Keratinocyte (primary cell): Measurements from ENCODE around the gene RPRD1B. TPM values are rescaled to one million over a fixed set of nuclear protein-coding genes. Genes with fewer than 3 reads are reported as not detected.

Experiments
- DNase-seq: peaks from one replicate; pipeline ENCODE4 v3.0.0-alpha.2; 2011; ENCODE audit warnings: low read depth, missing footprints, low spot score
- FAIRE-seq: peaks from 2 replicates; lab custom pipeline; 2011; peaks lifted over from hg19 to GRCh38; lab: Jason Lieb, UNC
- H2AFZ ChIP-seq: 2 replicates; pipeline ENCODE4 v1.6.0; 2012; ENCODE audit warnings: low read length, control low read depth, inconsistent platforms; ENCODE audit not compliant: control insufficient read depth
- H3K27ac ChIP-seq: 2 replicates; pipeline ENCODE4 v1.5.1; 2011; ENCODE audit warnings: low read length; ENCODE audit not compliant: control insufficient read depth, insufficient read depth
- H3K27me3 ChIP-seq: 3 replicates; pipeline ENCODE4 v1.6.0; 2011; ENCODE audit warnings: low read length; ENCODE audit not compliant: control insufficient read depth, insufficient read depth; ENCODE audit errors: extremely low read depth
- H3K36me3 ChIP-seq, 2 experiments: 2 replicates in 1 of 2; 3 replicates in 1 of 2; pipeline ENCODE4 v1.5.1; 2011; ENCODE audit warnings: low read length in 2 of 2, mild to moderate bottlenecking in 1 of 2; ENCODE audit not compliant: control insufficient read depth in 2 of 2, insufficient read depth in 2 of 2; ENCODE audit errors: extremely low read depth in 1 of 2
- H3K4me1 ChIP-seq: 3 replicates; pipeline ENCODE4 v1.5.1; 2011; ENCODE audit warnings: low read length; ENCODE audit not compliant: control insufficient read depth, insufficient read depth; ENCODE audit errors: extremely low read depth
- H3K4me2 ChIP-seq: 3 replicates; pipeline ENCODE4 v1.6.0; 2011; ENCODE audit warnings: low read depth, low read length; ENCODE audit not compliant: control insufficient read depth, insufficient read depth; ENCODE audit errors: extremely low read depth
- H3K4me3 ChIP-seq, 3 experiments: fragments of 200-600 bp in 1 of 3; sonication (generic) in 1 of 3; 2 replicates in 2 of 3; 3 replicates in 1 of 3; pipeline ENCODE4 v1.5.1; 2011 to 2016; ENCODE audit warnings: low read length in 3 of 3, mild to moderate bottlenecking in 3 of 3, control low read depth in 2 of 3, inconsistent platforms in 1 of 3, low read depth in 1 of 3, mixed read lengths in 1 of 3, mixed run types in 1 of 3, moderate library complexity in 1 of 3; ENCODE audit not compliant: control insufficient read depth in 2 of 3, insufficient read depth in 2 of 3; ENCODE audit errors: extremely low read depth in 1 of 3
- H3K79me2 ChIP-seq: 2 replicates; pipeline ENCODE4 v1.6.0; 2012; ENCODE audit warnings: low read length; ENCODE audit not compliant: control insufficient read depth, insufficient read depth
- H3K9ac ChIP-seq: 3 replicates; pipeline ENCODE4 v1.6.0; 2011; ENCODE audit warnings: low read length; ENCODE audit not compliant: control insufficient read depth, insufficient read depth; ENCODE audit errors: extremely low read depth
- H3K9me1 ChIP-seq: 3 replicates; pipeline ENCODE4 v1.6.0; 2011; ENCODE audit warnings: low read length; ENCODE audit not compliant: control insufficient read depth, insufficient read depth; ENCODE audit errors: extremely low read depth
- H3K9me3 ChIP-seq: 2 replicates; pipeline ENCODE4 v1.5.1; 2012; ENCODE audit warnings: low read depth, low read length; ENCODE audit not compliant: control insufficient read depth
- H4K20me1 ChIP-seq: 3 replicates; pipeline ENCODE4 v1.6.0; 2011; ENCODE audit warnings: low read length; ENCODE audit not compliant: control insufficient read depth, insufficient read depth; ENCODE audit errors: extremely low read depth
- EZH2 ChIP-seq: IDR thresholded peaks from one replicate; pipeline ENCODE4 v1.6.1; 2012; ENCODE audit warnings: inconsistent platforms, mild to moderate bottlenecking, low read length, moderate library complexity
- dilution Hi-C: fragments of 300-500 bp; cut with MboI; formaldehyde crosslinking; loops from one replicate; pipeline ENCODE4 v1.7.0; 2020; ENCODE audit warnings: low sequenced_read_pairs; ENCODE audit not compliant: extremely low pct_ligation_motif_present
- polyA plus RNA-seq, 5 experiments: library from polyadenylated mRNA; depleted of rRNA in 3 of 5; stranded (reverse) in 3 of 5; stranded (forward) in 1 of 5; unstranded in 1 of 5; fragments of >200 nt; gene quantifications; 1 replicate in 1 of 5; 2 replicates in 3 of 5; 3 replicates in 1 of 5; pipeline versions ENCODE4 v1.2.1 to v1.2.3, GENCODE V29; 2011 to 2012; ENCODE audit warnings: missing spikeins in 2 of 5, low read depth in 1 of 5, low replicate concordance in 1 of 5
- TF ChIP-seq, protein P1 (sequence below), 3 experiments: IDR thresholded peaks in 1 of 3; conservative IDR thresholded peaks in 1 of 3; optimal IDR thresholded peaks in 1 of 3; 2 replicates in 2 of 3; 3 replicates in 1 of 3; pipeline versions ENCODE3 to v1.5.1; 2011; ENCODE audit warnings: low read length in 3 of 3, mild to moderate bottlenecking in 3 of 3, moderate library complexity in 2 of 3, control low read depth in 1 of 3, inconsistent platforms in 1 of 3; ENCODE audit not compliant: insufficient read depth in 2 of 3; ENCODE audit errors: extremely low read depth in 1 of 3

RPRD1B gene
- polyA plus RNA-seq, 1 donor (not counting 4 experiments of a cell fraction or from before 2014, with no cell fraction given): 19.9 TPM

GRCh38 chr20:38046572-38046971, 13.0 kb downstream of the RPRD1B start:
- Histone ChIP-seq H4K20me1 (no peaks in the 10 kb centered on the region), H3K27ac (no peak overlapping the region), H3K36me3 (peaks cover 9 to 24% of the 10 kb centered on the region in 2 experiments), H3K27me3 (no peaks in the 10 kb centered on the region), H3K4me3 (no peak overlapping the region), H3K9me3 (no peaks in the 10 kb centered on the region), H3K9me1 (peaks cover 2% of the 10 kb centered on the region), H3K4me2 (no peak overlapping the region), H3K4me1 (peaks cover 33% of the 10 kb centered on the region), H3K79me2 (peaks cover 42% of the 10 kb centered on the region), H2AFZ (no peak overlapping the region), H3K9ac (no peak overlapping the region)
- dilution Hi-C loops: no loop called here
- no peak for TF ChIP-seq EZH2
- DNase-seq (no peak), FAIRE-seq (no peak)

DNA sequence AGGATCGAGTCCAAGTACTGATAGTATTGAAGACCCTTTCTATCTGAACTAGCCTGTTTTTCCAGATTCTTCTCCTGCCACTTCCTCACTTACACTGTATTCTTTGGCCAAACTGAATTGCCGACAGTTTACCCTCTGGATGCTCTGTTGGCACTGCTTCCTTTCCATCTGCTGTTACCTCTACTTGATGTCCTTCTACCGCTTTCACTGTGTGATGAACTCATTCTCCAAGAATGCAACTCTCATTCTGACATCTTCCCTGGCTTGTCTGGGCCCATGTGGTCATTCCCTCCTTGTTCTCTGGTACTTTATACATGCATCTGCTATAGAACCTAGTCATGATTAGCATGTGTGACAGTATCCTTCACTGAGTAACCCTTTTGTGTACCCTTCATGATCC, 16.3 kb downstream of the RPRD1B start:
- H3K4me2 ChIP-seq: peak overlapping the region; percentile 59
- peak; percentile 98 for FAIRE-seq

More for the DNA sequence above, 16.3 kb downstream of the RPRD1B start:
- Histone ChIP-seq H4K20me1 (no peaks in the 10 kb centered on the region), H2AFZ (no peak overlapping the region), H3K4me1 (peaks cover 23% of the 10 kb centered on the region), H3K36me3 (peaks cover 8 to 14% of the 10 kb centered on the region in 2 experiments), H3K27me3 (no peaks in the 10 kb centered on the region), H3K9me3 (no peaks in the 10 kb centered on the region), H3K9ac (no peak overlapping the region), H3K9me1 (peaks cover 2% of the 10 kb centered on the region), H3K79me2 (peaks cover 67% of the 10 kb centered on the region), H3K4me3 (peak overlapping the region in 1 of 3 experiments; percentile 22), H3K27ac (peak overlapping the region; percentile 58)
- DNase-seq: peak; percentile 79
- TF ChIP-seq, protein P1, sequence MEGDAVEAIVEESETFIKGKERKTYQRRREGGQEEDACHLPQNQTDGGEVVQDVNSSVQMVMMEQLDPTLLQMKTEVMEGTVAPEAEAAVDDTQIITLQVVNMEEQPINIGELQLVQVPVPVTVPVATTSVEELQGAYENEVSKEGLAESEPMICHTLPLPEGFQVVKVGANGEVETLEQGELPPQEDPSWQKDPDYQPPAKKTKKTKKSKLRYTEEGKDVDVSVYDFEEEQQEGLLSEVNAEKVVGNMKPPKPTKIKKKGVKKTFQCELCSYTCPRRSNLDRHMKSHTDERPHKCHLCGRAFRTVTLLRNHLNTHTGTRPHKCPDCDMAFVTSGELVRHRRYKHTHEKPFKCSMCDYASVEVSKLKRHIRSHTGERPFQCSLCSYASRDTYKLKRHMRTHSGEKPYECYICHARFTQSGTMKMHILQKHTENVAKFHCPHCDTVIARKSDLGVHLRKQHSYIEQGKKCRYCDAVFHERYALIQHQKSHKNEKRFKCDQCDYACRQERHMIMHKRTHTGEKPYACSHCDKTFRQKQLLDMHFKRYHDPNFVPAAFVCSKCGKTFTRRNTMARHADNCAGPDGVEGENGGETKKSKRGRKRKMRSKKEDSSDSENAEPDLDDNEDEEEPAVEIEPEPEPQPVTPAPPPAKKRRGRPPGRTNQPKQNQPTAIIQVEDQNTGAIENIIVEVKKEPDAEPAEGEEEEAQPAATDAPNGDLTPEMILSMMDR (optimal IDR thresholded peaks at IDR 0.05 in 1 of 3, IDR thresholded peaks at IDR 0.05 in 1 of 3, conservative IDR thresholded peaks at IDR 0.05 in 1 of 3; ENCODE audit: extremely low read depth in 1 of 3, insufficient read depth in 2 of 3, low read length in 3 of 3): no peak
- no peak for TF ChIP-seq EZH2
- dilution Hi-C loops: no loop called here
